H1 (cell line): Measurements from ENCODE around the gene BRSK2. TPM values are rescaled to one million over a fixed set of nuclear protein-coding genes. Genes with fewer than 3 reads are reported as not detected.

Experiments
- CTCF ChIA-PET: fragments of 300-600 bp; sonication (Branson Sonifier 250); formaldehyde crosslinking; loops from one replicate; lab custom pipeline; 2021; ENCODE audit not compliant: partially characterized antibody; lab: Charles Lee
- POLR2A ChIA-PET: fragments of 300-600 bp; sonication (Branson Sonifier 250); formaldehyde crosslinking; loops from one replicate; lab custom pipeline; 2021; ENCODE audit warnings: inconsistent platforms; ENCODE audit not compliant: partially characterized antibody; lab: Charles Lee
- DNase-seq, 2 experiments: peaks; one replicate each; pipeline versions ENCODE4 v3.0.0 to v3.0.0-alpha.2; 2010 to 2022; ENCODE audit warnings: low spot score in 2 of 2, low read depth in 1 of 2, mixed read lengths in 1 of 2
- FAIRE-seq: peaks from 2 replicates; lab custom pipeline; 2011; peaks lifted over from hg19 to GRCh38; lab: Jason Lieb, UNC
- H2AFZ ChIP-seq: 2 replicates; pipeline ENCODE4 v1.8.1; 2012; ENCODE audit warnings: low read length, inconsistent platforms
- H2AK5ac ChIP-seq: 2 replicates; pipeline ENCODE4 v1.6.1; 2013; ENCODE audit warnings: low read depth, low read length
- H2BK120ac ChIP-seq: replicated peaks from 2 replicates; pipeline ENCODE3; 2013; ENCODE audit warnings: low read depth, low read length, inconsistent platforms
- H2BK12ac ChIP-seq: 2 replicates; pipeline ENCODE4 v1.6.1; 2013; ENCODE audit warnings: low read depth, low read length
- H2BK15ac ChIP-seq: 2 replicates; pipeline ENCODE4 v1.6.1; 2013; ENCODE audit warnings: low read length
- H2BK20ac ChIP-seq: 2 replicates; pipeline ENCODE4 v1.6.1; 2013; ENCODE audit warnings: low read length
- H2BK5ac ChIP-seq: 2 replicates; pipeline ENCODE4 v1.6.1; 2013; ENCODE audit warnings: low read depth, low read length
- H3K14ac ChIP-seq: 2 replicates; pipeline ENCODE4 v1.6.1; 2013; ENCODE audit warnings: inconsistent platforms; ENCODE audit not compliant: insufficient read length
- H3K18ac ChIP-seq: 2 replicates; pipeline ENCODE4 v1.6.1; 2013; ENCODE audit warnings: low read length; ENCODE audit errors: extremely low read depth
- H3K23ac ChIP-seq: 2 replicates; pipeline ENCODE4 v1.6.1; 2013; ENCODE audit warnings: inconsistent platforms; ENCODE audit not compliant: insufficient read length
- H3K23me2 ChIP-seq: 2 replicates; pipeline ENCODE4 v1.6.1; 2013; ENCODE audit warnings: low read depth, low read length
- H3K27ac ChIP-seq: 2 replicates; pipeline ENCODE4 v1.6.1; 2011; ENCODE audit warnings: low read depth, low read length, inconsistent platforms
- H3K27me3 ChIP-seq, 4 experiments: replicated peaks in 1 of 4; 1 replicate in 1 of 4; 2 replicates in 3 of 4; pipeline versions ENCODE4 v1.6.1 to v1.8.1; 2011 to 2013; ENCODE audit warnings: low read length in 3 of 4, mild to moderate bottlenecking in 3 of 4, inconsistent platforms in 2 of 4, mixed read lengths in 2 of 4, moderate library complexity in 1 of 4; ENCODE audit not compliant: control insufficient read depth in 3 of 4, insufficient read depth in 3 of 4; ENCODE audit errors: extremely low read depth in 1 of 4
- H3K36me3 ChIP-seq, 4 experiments: 2 replicates each; pipeline versions ENCODE4 v1.6.1 to v1.8.1; 2011 to 2013; ENCODE audit warnings: mild to moderate bottlenecking in 4 of 4, low read length in 3 of 4, moderate library complexity in 2 of 4, control low read depth in 1 of 4, inconsistent platforms in 1 of 4; ENCODE audit not compliant: insufficient read depth in 4 of 4, control insufficient read depth in 2 of 4
- H3K4ac ChIP-seq: replicated peaks from 2 replicates; pipeline ENCODE3; 2013; ENCODE audit warnings: low read length, low read depth, mixed read lengths, inconsistent platforms; ENCODE audit not compliant: insufficient read length
- H3K4me1 ChIP-seq, 4 experiments: replicated peaks in 1 of 4; 1 replicate in 1 of 4; 2 replicates in 3 of 4; pipeline versions ENCODE4 v1.6.1 to v1.8.1; 2011 to 2013; ENCODE audit warnings: low read length in 3 of 4, inconsistent platforms in 2 of 4, mixed read lengths in 1 of 4; ENCODE audit not compliant: insufficient read depth in 4 of 4, control insufficient read depth in 3 of 4
- H3K4me2 ChIP-seq, 2 experiments: 2 replicates each; pipeline versions ENCODE4 v1.6.1 to v1.8.1; 2011 to 2013; ENCODE audit warnings: low read depth in 2 of 2, low read length in 2 of 2, control low read depth in 1 of 2, inconsistent platforms in 1 of 2, mild to moderate bottlenecking in 1 of 2; ENCODE audit not compliant: insufficient read depth in 1 of 2
- H3K4me3 ChIP-seq, 4 experiments: fragments of 200-600, 300-600 bp in 1 of 4; sonication (generic), shearing (Covaris generic), sonication (Bioruptor Twin) in 1 of 4; 2 replicates each; pipeline versions ENCODE4 v1.5.1 to v1.8.1; 2011 to 2016; ENCODE audit warnings: low read length in 4 of 4, low read depth in 3 of 4, control low read depth in 2 of 4, inconsistent platforms in 2 of 4, mild to moderate bottlenecking in 2 of 4, mixed read lengths in 1 of 4, moderate library complexity in 1 of 4; ENCODE audit not compliant: insufficient read depth in 2 of 4; ENCODE audit errors: extremely low read depth in 1 of 4
- H3K56ac ChIP-seq: replicated peaks from 2 replicates; pipeline ENCODE3; 2013; ENCODE audit warnings: low read depth, mild to moderate bottlenecking, mixed read lengths, low read length, inconsistent platforms; ENCODE audit not compliant: insufficient read length
- H3K79me1 ChIP-seq: 2 replicates; pipeline ENCODE4 v1.6.1; 2013; ENCODE audit warnings: low read depth, low read length, control low read depth
- H3K79me2 ChIP-seq, 2 experiments: 2 replicates each; pipeline versions ENCODE4 v1.6.1 to v1.8.1; 2012 to 2013; ENCODE audit warnings: low read length in 2 of 2, mild to moderate bottlenecking in 2 of 2, inconsistent platforms in 1 of 2; ENCODE audit not compliant: insufficient read depth in 2 of 2, control insufficient read depth in 1 of 2
- H3K9ac ChIP-seq, 4 experiments: replicated peaks in 1 of 4; 1 replicate in 1 of 4; 2 replicates in 3 of 4; pipeline versions ENCODE4 v1.6.1 to v1.8.1; 2011 to 2013; ENCODE audit warnings: low read depth in 3 of 4, low read length in 3 of 4, control low read depth in 2 of 4, mild to moderate bottlenecking in 2 of 4, moderate library complexity in 2 of 4, inconsistent platforms in 1 of 4; ENCODE audit errors: extremely low read depth in 1 of 4
- H3K9me3 ChIP-seq, 2 experiments: 2 replicates each; pipeline versions ENCODE4 v1.6.1 to v1.8.1; 2012 to 2013; ENCODE audit warnings: mild to moderate bottlenecking in 2 of 2, moderate library complexity in 2 of 2, control low read depth in 1 of 2, inconsistent platforms in 1 of 2, low read depth in 1 of 2, low read length in 1 of 2, mixed read lengths in 1 of 2; ENCODE audit not compliant: insufficient read depth in 2 of 2
- H4K20me1 ChIP-seq, 2 experiments: replicated peaks in 1 of 2; 2 replicates each; pipeline versions ENCODE3 to v1.8.1; 2011 to 2013; ENCODE audit warnings: inconsistent platforms in 2 of 2, low read length in 2 of 2, mild to moderate bottlenecking in 1 of 2; ENCODE audit not compliant: insufficient read depth in 2 of 2, control insufficient read depth in 1 of 2
- H4K5ac ChIP-seq: 2 replicates; pipeline ENCODE4 v1.6.1; 2013; ENCODE audit warnings: low read length, low read depth, mixed read lengths, inconsistent platforms; ENCODE audit not compliant: insufficient read length
- H4K8ac ChIP-seq: 2 replicates; pipeline ENCODE4 v1.8.0; 2013; ENCODE audit warnings: mild to moderate bottlenecking, moderate library complexity, low read length, inconsistent platforms; ENCODE audit not compliant: insufficient read depth; ENCODE audit errors: extremely low read depth
- H4K91ac ChIP-seq: replicated peaks from 2 replicates; pipeline ENCODE3; 2013; ENCODE audit warnings: low read length, mixed read lengths, inconsistent platforms; ENCODE audit not compliant: insufficient read length
- ATF2 ChIP-seq: IDR thresholded peaks from 2 replicates; pipeline ENCODE4 v1.6.1; 2012; ENCODE audit warnings: low read length, inconsistent platforms
- EGR1 ChIP-seq: IDR thresholded peaks from 2 replicates; pipeline ENCODE4 v1.6.1; 2011; ENCODE audit warnings: low read depth, low read length, borderline replicate concordance
- GTF2F1 ChIP-seq: IDR thresholded peaks from 2 replicates; pipeline ENCODE4 v1.6.1; 2012; ENCODE audit warnings: low read depth, low read length, improper control_type of control experiment, borderline replicate concordance
- KDM4A ChIP-seq: IDR thresholded peaks from one replicate; pipeline ENCODE4 v1.7.1; 2012; ENCODE audit warnings: low read depth, mild to moderate bottlenecking, moderate library complexity, low read length, inconsistent platforms; ENCODE audit not compliant: severe bottlenecking
- NANOG ChIP-seq: IDR thresholded peaks from 2 replicates; pipeline ENCODE4 v1.6.1; 2011; ENCODE audit warnings: low read length, low read depth, mild to moderate bottlenecking, inconsistent platforms; ENCODE audit not compliant: insufficient read depth, poor library complexity, severe bottlenecking
- POLR2A ChIP-seq, 2 experiments: IDR thresholded peaks; 1 replicate in 1 of 2; 2 replicates in 1 of 2; pipeline ENCODE4 v1.6.1; 2011; ENCODE audit warnings: low read depth in 2 of 2, low read length in 2 of 2, mild to moderate bottlenecking in 2 of 2; ENCODE audit errors: control extremely low read depth in 1 of 2
- RNF2 ChIP-seq: fragments of 200-900, 300-1000 bp; sonication (generic); IDR thresholded peaks from 2 replicates; pipeline ENCODE4 v1.7.1; 2016; ENCODE audit warnings: borderline replicate concordance, low read depth, mild to moderate bottlenecking, antibody characterized with exemption, low read length; ENCODE audit not compliant: poor library complexity, severe bottlenecking; ENCODE audit errors: missing control alignments
- SIX5 ChIP-seq: IDR thresholded peaks from 2 replicates; pipeline ENCODE4 v1.6.1; 2011; ENCODE audit warnings: mild to moderate bottlenecking, low read depth, low read length
- TAF7 ChIP-seq: optimal IDR thresholded peaks from 2 replicates; pipeline ENCODE3; 2011; ENCODE audit warnings: low read depth, mild to moderate bottlenecking, inconsistent platforms, low read length, moderate library complexity, borderline replicate concordance
- TEAD4 ChIP-seq: IDR thresholded peaks from 2 replicates; pipeline ENCODE4 v1.6.1; 2012; ENCODE audit warnings: low read depth, low read length, inconsistent platforms, mixed read lengths
- WGBS, 2 experiments: shearing (Covaris generic) in 1 of 2; methylation state at CpG; one replicate each; pipeline versions ENCODE4 v1.1.6 to v1.1.7; 2013 to 2015; ENCODE audit warnings: low lambda C conversion rate in 2 of 2, mixed read lengths in 2 of 2, inconsistent platforms in 1 of 2, low coverage in 1 of 2, missing lambda C conversion rate in 1 of 2; ENCODE audit not compliant: insufficient replicate concordance in 2 of 2, insufficient coverage in 1 of 2, insufficient read length in 1 of 2; ENCODE audit errors: extremely low coverage in 1 of 2, missing lambda C conversion rate in 1 of 2; 5-methylcytosine and 5-hydroxymethylcytosine counted together
- polyA plus RNA-seq, 7 experiments: library from polyadenylated mRNA; depleted of rRNA in 3 of 7; stranded (reverse) in 5 of 7; unstranded in 2 of 7; fragments of >200 nt in 5 of 7; fragments of 200-250 nt in 2 of 7; gene quantifications; 1 replicate in 5 of 7; 2 replicates in 1 of 7; 4 replicates in 1 of 7; pipeline versions ENCODE4 v1.2.1 to v1.2.3, GENCODE V29; 2011 to 2013; ENCODE audit warnings: missing spikeins in 2 of 7, mixed read lengths in 2 of 7
- total RNA-seq: library from RNA; stranded (reverse); fragmentation: NEBNext Ultra II Directional; extraction: Animal tissue kit (Norgen Biotek cat#: 25700); gene quantifications from 2 replicates; pipeline ENCODE4 v1.2.1, GENCODE V29; 2021

Gene BRSK2
- total and polyA plus RNA-seq, 2 of the 8 experiments (the other 6 are each of a cell fraction or from before 2014, with no cell fraction given) = 17.3 to 27.1 TPM

- Histone ChIP-seq H3K27me3 (no peaks in the 10 kb centered on the region), H2BK20ac (no peak overlapping the region), H2BK12ac (no peak overlapping the region), H4K5ac (no peak overlapping the region), H4K8ac (peak overlapping the region; percentile 91), H3K56ac (no peak overlapping the region), H4K20me1 (peaks cover 0 to 11% of the 10 kb centered on the region in 2 experiments), H3K36me3 (no peaks in the 10 kb centered on the region; a peak in 1 of 8 replicates), H3K4me2 (no peak overlapping the region), H3K79me1 (peaks cover 6% of the 10 kb centered on the region), H3K4me3 (no peak overlapping the region), H3K14ac (no peak overlapping the region), H3K27ac (peak overlapping the region; percentile 21; the same call in 1 of the 2 replicates), H3K18ac (no peak overlapping the region), H3K4me1 (no peaks in the 10 kb centered on the region), H4K91ac (no peak overlapping the region), H2BK120ac (no peak overlapping the region), H2BK5ac (no peak overlapping the region), H3K79me2 (no peaks in the 10 kb centered on the region; a peak in 1 of 4 replicates), H2AFZ (no peak overlapping the region), H3K23ac (no peak overlapping the region), H3K4ac (no peak overlapping the region), H3K9me3 (no peaks in the 10 kb centered on the region), H3K9ac (no peak overlapping the region), H2BK15ac (no peak overlapping the region), H3K23me2 (no peaks in the 10 kb centered on the region), H2AK5ac (no peak overlapping the region)
- DNase-seq = no peak
- no peak for FAIRE-seq
- POLR2A ChIA-PET = no interaction called here
- CTCF ChIA-PET = interaction anchor here (0.9 to 5.2 kb wide), 11 partner anchors 9 to 138 kb away, joined by 3 to 34 read pairs (median 4); no protein-coding TSS in a partner anchor
- WGBS, 2 experiments = 89% methylated on average over 27 of the region's 36 CpGs; no CpG with 5 or more reads in 1 of the 2 experiments
- TF ChIP-seq SIX5 (no peak), EGR1 (no peak), GTF2F1 (no peak), TAF7 (no peak), ATF2 (no peak), RNF2 (no peak), KDM4A (no peak), NANOG (no peak), TEAD4 (no peak), POLR2A (IDR thresholded peaks at IDR 0.05; ENCODE audit: control extremely low read depth in 1 of 2, low read depth in 2 of 2, low read length in 2 of 2) (no peak)
Measured at GRCh38 chr11:1480555-1481482, 91.1 kb downstream of the BRSK2 start.
